Ramos (cell line): Measurements from ENCODE around the gene CA5A.

Source experiments
- in situ Hi-C: fragments of 300-500 bp; cut with MboI; formaldehyde crosslinking; loops from one replicate; pipeline ENCODE4 v1.14.3; 2022; ENCODE audit warnings: low sequenced_read_pairs; ENCODE audit not compliant: unreplicated experiment

Gene CA5A

DNA sequence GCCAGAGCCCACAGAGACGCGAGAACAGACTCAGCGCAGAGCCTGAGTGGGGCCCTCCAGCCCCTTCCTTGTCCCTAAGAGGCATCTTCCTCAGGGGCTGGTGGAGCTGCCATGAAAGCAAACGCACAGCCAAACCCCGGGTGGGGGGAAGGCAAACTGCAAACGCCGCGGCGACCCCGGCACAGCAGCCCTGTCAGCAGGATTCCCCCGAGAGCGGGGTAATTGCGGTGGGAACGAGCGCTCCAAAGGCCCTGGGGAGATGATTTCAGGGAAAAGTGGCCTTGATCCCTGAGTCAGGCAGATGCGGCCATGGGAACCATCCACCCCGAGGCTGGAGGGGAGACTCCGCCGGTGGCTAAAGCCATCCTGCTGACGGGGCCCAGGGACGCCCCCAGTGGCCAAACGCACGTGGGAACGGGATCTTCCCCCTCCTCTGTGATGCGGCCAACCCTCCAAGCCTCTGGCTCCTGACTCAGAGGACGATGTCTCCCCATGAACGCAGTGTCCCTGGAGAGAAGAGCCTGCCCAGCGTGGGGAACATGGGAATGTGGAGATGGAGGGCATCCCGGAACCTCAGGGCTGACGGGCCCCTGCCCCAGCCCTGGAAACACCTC, 92.1 kb downstream of the CA5A start:
- in situ Hi-C loops = no loop called here

DNA sequence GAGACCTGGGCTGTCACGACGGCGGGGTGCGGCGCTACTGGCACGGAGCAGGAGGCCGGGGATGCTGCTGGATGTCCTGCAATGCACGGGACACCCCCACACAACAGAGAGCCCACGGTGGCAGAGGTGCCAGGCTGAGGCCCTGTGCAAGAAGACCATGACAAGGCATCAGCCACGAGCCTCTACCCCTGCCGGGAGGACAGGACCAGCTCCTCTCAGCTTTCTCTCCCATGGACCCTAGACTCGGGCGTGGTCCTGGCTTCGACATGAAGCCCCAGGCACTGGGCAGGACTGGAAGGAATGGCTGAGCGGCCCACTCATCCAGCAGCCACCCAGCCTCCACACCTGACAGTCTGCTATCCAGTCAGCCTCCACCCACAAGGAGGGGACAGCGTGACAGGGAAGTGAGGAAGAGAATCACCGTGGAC, 92.6 kb downstream of the CA5A start:
- in situ Hi-C loops = no loop called here

DNA sequence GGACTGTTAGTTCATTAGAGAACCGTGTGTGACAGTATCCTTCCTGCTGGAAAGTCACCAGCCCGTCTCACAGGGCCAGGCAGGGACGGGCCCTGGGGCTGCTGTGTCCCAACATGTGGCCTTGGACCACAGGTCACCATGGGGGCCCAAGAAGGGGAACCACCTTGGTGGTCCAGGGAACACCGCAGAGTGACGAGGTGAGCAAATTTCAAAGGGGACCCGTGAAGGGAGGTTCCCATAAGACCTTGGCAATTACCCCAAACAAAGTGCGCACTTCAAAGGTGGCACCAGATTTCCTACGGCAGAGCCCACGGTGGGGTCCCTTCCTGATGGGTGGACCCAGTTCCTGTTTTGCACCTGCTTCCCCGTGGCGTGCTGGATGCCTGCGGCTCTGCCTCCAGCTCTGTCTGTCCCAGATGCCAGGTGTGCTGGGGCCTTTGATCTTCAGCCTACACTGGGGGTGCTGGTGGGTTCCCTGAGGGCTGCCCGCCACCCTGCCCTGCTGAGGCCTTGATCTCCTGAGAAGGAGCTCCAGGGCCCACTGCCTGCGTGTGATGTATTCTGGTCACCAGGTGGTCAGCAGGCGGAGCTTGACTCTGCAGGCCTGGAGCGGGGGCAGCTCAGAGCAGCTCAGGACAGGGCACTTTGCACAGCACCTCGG, 94.0 kb downstream of the CA5A start:
- in situ Hi-C loops = no loop called here

DNA sequence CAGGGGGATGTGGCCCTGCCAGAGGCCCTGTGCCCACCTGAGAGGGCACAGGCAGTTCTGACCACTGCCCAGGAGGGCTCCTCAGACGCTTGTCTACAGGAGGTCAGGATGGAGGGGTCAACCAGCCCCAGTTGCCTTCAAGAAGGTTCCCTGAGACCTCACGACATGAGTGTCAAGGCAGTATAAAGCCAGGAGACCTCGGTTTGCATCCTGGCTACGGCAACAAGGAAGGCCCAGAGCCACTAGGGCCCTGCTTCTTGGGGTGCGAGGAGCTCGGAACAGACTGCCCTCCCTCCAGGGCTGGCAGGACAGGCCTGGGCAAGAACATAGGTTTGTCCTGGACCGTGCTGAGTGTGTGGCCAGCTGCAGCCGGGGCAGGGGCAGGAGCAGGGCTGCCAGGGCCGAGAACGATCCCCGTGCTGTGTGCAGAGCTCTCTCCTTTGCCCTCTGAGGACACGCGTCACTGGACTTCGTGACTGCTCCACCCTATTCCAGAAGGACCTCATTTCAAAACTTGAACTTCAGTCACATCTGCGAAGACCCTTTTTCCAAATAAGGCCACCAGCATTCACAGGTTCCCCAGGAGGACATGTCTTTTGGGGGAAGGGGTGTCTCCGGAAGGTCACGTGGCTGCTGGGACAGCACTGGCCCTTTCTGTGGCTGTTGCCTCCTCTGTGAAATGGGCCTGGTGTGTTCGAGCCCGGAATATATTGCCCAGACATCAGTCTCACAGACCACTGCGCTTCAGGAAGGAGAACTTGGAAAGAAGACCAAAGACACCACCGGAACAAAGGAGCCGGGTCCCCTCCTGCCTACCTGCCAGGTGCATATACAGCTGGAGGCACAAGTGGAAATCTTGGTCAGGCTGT, 94.8 kb downstream of the CA5A start:
- in situ Hi-C loops = no loop called here

DNA sequence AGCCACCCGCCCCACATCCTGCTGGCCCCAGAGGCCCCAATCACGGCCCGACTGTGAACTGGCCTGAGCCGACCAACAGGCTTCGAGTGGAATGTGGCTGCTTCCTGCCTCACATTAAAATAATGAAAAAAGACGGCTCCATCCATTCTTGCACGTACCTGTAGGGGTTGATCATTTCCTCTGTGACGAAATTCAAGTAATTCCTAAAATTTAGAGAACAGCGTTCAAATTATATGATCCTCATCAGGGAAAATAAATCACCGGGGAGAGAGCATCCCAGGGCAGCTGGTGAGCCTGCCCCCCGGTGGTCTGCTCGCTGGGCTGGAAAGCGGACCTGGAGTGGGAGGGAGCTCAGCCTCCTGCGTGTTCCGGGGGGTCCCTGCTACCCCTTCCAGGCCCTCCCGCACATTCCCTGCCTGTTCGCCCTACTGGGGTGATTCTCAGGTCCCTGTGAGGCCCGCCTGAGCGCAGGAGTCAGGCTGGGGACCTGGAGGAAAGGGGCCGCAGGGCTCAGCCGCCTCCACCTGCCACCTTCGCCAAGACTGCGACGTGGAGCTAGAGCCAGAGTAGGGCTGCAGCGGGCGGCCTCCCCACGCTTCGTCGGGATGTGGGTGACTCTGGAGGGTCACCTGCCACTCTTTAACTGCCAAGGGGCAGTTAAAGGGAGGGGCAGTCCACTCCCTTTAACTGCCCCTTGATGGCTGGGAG, 95.9 kb downstream of the CA5A start:
- in situ Hi-C loops = no loop called here

DNA sequence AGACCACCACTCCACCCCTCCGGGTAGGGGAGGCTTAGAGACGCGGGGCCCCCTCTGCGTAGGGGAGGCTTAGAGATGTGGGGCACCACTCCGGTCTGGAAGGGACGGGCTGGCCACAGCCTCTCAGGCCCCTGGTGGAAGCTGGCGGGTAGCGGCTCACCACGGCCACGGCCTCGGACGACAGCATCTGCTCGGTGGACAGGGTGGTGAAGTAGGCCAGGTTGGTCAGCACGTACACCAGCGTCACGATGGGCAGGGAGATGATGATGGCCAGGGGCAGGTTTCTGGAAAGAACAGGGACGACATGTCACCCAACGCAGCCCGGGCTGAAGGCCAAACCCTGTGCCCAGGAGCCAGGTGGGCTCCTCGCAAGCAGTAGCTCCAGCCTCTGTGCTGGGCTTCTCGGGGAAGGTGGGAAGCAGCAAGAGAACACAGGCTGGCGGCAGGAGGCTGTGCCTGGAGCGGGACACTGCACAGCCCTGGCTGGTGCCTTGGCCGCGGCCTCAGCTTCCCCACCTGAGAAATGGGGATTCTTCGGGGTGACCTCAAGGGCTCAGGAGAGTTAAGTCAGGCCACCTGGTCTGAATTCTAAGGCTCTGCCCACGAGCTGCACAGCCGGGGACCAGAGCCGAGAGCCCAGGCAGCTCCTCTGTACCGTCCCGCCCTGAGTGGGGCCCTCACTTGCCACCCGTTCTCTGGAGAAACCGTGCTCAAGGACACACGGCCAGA, 96.6 kb downstream of the CA5A start:
- in situ Hi-C loops = no loop called here

DNA sequence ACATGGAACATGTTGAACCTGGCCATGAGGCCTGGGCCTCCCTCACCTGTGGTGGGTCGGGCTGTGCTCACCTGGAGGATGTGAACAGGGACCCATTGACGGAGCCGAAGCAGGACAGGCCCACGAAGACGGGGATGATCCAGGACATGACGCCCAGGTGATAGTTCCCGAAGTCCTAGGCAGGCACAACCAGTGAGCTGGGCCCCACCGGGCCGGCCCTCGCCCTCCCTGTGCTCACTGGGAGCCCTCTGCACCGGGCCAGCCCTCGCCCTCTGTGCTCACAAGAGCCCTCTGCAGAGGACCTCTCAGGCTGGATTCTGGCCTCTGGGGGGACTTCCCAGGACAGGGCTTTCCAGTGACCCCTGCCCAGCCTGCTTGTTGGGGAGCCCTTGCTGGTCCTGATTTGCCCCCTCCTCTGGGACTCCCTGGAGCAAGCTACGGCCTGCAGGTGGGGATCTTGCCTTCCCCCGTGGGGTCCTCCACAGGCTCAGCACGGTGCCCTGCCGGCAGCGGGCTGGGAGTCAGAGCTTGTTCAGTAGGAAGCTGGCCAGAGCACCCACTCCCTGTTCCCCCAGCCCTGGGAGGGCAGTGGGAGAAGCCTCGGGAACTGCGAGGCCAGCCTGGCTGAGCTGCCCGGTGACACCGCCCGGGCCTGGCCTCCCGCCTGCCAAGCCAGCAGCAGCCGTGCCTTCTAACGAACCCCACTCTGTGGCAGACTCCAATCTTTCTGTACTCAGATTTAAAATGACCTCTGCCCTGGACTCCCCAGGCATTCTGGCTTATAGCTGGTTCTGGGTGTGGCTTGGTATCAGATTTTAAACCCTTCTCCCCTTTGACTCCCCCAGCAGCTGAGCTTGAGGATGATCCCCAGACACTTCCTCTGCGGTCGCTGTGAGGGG, 97.4 kb downstream of the CA5A start:
- in situ Hi-C loops = no loop called here
